ENCODE data around the gene CDC27. TPM values are rescaled to one million over a fixed set of nuclear protein-coding genes. Genes with fewer than 3 reads are reported as not detected.

Gene CDC27
- total and polyA plus RNA-seq, 2 of the 4 experiments (the other 2 are of a cell fraction): 47.7 to 190 TPM

DNA sequence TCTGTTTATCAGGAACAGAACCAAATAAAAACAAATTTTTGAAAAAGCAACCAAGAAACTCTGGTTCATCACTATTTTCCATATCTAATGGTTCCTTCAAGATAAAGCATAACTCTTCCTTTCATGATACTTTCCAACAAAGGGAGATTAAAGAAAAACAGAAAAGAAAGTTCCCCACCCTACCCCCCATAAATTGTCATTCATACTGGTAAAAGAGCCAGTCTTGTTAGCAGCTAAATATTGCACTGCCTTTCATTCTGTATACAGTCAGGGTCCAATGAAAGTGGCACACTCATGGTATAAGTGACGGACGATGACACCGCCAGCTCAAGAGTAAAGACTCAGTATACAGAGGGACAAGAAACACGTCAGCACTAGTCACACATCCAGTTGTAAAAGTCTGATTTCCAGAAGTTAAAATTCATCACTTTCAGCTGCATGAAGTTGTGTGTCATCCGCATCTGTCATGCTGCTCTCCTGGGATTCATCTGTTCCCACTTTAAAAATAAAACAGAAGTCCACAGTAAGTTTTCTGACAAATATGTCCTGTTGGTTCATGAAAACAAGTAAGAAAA, 68.5 kb downstream of the CDC27 start (continued):
- TF ChIP-seq, protein P1, sequence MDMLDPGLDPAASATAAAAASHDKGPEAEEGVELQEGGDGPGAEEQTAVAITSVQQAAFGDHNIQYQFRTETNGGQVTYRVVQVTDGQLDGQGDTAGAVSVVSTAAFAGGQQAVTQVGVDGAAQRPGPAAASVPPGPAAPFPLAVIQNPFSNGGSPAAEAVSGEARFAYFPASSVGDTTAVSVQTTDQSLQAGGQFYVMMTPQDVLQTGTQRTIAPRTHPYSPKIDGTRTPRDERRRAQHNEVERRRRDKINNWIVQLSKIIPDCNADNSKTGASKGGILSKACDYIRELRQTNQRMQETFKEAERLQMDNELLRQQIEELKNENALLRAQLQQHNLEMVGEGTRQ (IDR thresholded peaks at IDR 0.05; ENCODE audit: low read depth, low read length): no peak

DNA sequence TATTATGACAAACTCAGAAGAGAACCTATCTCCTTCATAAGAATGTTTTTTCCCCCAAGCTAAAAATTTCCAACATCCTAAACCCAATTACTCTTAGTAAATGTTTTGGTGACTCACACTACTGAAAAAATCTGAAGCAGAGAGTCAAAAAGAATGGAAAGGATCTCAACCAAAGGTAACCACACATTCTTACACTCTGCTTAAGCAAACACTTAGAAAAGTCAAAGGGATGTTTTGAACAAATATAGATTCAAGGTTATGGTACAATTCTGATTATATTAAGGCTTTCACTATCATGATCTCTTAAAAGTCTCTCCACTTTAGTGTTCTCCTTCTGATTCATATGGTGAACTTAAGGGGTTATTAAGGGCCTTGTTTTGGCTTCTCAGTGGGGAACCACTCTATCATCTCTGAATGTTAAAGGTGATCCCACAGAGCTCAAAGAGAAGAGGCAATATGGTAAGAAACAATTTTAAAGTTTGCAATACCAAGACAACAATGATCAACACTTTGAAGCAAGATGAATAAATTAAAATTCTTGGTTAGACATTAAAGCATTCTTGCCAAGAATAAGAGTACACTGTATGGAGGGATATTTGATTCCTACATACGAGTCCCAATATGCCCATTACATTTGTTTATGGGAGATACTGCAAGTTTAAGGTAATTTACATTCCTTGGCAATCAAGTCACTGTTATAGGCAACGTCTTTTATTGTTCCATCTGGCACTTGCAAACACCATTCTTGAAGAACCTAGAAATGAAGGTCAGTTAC, 69.2 kb downstream of the CDC27 start:
- TSS peak; percentile 70 for BruUV-seq (replicated peaks)
- Histone ChIP-seq H2BK120ac (ENCODE audit: low read depth, low read length) (peak overlapping the region; percentile 21; the same call in 1 of the 2 replicates), H3K18ac (ENCODE audit: low read depth, low read length) (peak overlapping the region; percentile 14; the same call in 1 of the 2 replicates), H4K5ac (ENCODE audit: low read depth, low read length) (no peak overlapping the region; the same call in 1 of the 2 replicates), H4K91ac (ENCODE audit: insufficient read depth, low read depth, low read length) (no peak overlapping the region), H2AK5ac (ENCODE audit: low read depth, low read length) (no peak overlapping the region), H4K20me1 (ENCODE audit: insufficient read depth, low read length) (peaks cover 13% of the 10 kb centered on the region; the same call in 1 of the 2 replicates), H4K8ac (ENCODE audit: low read depth in 2 of 2, low read length in 2 of 2) (no peak overlapping the region), H3K9me3 (ENCODE audit: control insufficient read depth, insufficient read depth, low read length) (no peaks in the 10 kb centered on the region), H3K36me3 (ENCODE audit: control insufficient read depth, insufficient read depth, low read length) (peaks cover 18% of the 10 kb centered on the region), H3K79me1 (ENCODE audit: low read depth in 1 of 2, low read length in 2 of 2) (peaks cover 5 to 16% of the 10 kb centered on the region in 2 experiments; a peak in 3 of 4 replicates), H2BK15ac (ENCODE audit: low read depth, low read length) (no peak overlapping the region), H2AFZ (replicated peaks; ENCODE audit: low read length, poor library complexity) (no peak overlapping the region), H3K27ac (ENCODE audit: insufficient read depth, low read length) (no peak overlapping the region), H3K14ac (replicated peaks; ENCODE audit: low read depth, low read length) (no peak overlapping the region), H3K9ac (ENCODE audit: low read depth, low read length) (no peak overlapping the region), H3K4me1 (ENCODE audit: control insufficient read depth, insufficient read depth, low read length) (peaks cover 4% of the 10 kb centered on the region), H3K27me3 (ENCODE audit: control insufficient read depth, insufficient read depth, low read length) (no peaks in the 10 kb centered on the region), H3K23ac (ENCODE audit: low read depth, low read length) (no peak overlapping the region), H2BK5ac (ENCODE audit: low read depth, low read length, poor library complexity, severe bottlenecking) (peak overlapping the region; percentile 66), H2BK20ac (ENCODE audit: low read depth, low read length) (no peak overlapping the region), H2AK9ac (replicated peaks; ENCODE audit: low read depth, low read length, poor library complexity) (no peak overlapping the region), H3K9me1 (ENCODE audit: insufficient read depth, low read length) (peaks cover 10% of the 10 kb centered on the region), H3K4me3 (ENCODE audit: insufficient read depth, low read depth, low read length) (no peak overlapping the region), H3K56ac (ENCODE audit: extremely low read depth, insufficient read depth, low read length) (no peak overlapping the region), H3K4me2 (ENCODE audit: low read depth, low read length) (peak overlapping the region; percentile 50; the same call in 1 of the 2 replicates), H3K4ac (ENCODE audit: low read depth, low read length) (peak overlapping the region; percentile 5; the same call in 1 of the 2 replicates)
- DNase-seq (peak; percentile 76), ATAC-seq (ENCODE audit: low read depth) (peak; percentile 82)
- intact Hi-C loops (cut with micrococcal nuclease) (loop anchor here (5.0 kb wide), 1 partner anchor 178 kb away; no protein-coding TSS in a partner anchor), in situ Hi-C loops (cut with MboI; ENCODE audit: low sequenced_read_pairs) (no loop called here), dilution Hi-C loops (cut with HindIII; ENCODE audit: low sequenced_read_pairs, unreplicated experiment) (no loop called here)
- POLR2A ChIA-PET (ENCODE audit: unreplicated experiment): no interaction called here
- TF ChIP-seq, protein P2, sequence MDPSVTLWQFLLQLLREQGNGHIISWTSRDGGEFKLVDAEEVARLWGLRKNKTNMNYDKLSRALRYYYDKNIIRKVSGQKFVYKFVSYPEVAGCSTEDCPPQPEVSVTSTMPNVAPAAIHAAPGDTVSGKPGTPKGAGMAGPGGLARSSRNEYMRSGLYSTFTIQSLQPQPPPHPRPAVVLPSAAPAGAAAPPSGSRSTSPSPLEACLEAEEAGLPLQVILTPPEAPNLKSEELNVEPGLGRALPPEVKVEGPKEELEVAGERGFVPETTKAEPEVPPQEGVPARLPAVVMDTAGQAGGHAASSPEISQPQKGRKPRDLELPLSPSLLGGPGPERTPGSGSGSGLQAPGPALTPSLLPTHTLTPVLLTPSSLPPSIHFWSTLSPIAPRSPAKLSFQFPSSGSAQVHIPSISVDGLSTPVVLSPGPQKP (IDR thresholded peaks at IDR 0.05; ENCODE audit: borderline replicate concordance, low read depth, low read length): no peak
- TF ChIP-seq FOS (IDR thresholded peaks at IDR 0.05; ENCODE audit: low read depth, low read length): peak; percentile 49; the same call in 1 of the 2 replicates
- CTCF ChIA-PET: no interaction called here
- WGBS, 2 experiments (ENCODE audit: extremely low coverage in 2 of 2, insufficient read length in 1 of 2): no CpG with 5 or more reads among the region's 2 CpGs
